Amygdala (tissue), 56 donors: ENCODE results near the gene PRPSAP2.
"Not testable (repeated sequence)": the region's sequence is repeated elsewhere in the genome, so short reads cannot be mapped to it uniquely, and the experiment has no call there.

Experiments
- DNase-seq, 56 donors: peaks; one replicate each; lab custom pipeline; 2025; lab: John Stamatoyannopoulos, UW

PRPSAP2 gene

DNA sequence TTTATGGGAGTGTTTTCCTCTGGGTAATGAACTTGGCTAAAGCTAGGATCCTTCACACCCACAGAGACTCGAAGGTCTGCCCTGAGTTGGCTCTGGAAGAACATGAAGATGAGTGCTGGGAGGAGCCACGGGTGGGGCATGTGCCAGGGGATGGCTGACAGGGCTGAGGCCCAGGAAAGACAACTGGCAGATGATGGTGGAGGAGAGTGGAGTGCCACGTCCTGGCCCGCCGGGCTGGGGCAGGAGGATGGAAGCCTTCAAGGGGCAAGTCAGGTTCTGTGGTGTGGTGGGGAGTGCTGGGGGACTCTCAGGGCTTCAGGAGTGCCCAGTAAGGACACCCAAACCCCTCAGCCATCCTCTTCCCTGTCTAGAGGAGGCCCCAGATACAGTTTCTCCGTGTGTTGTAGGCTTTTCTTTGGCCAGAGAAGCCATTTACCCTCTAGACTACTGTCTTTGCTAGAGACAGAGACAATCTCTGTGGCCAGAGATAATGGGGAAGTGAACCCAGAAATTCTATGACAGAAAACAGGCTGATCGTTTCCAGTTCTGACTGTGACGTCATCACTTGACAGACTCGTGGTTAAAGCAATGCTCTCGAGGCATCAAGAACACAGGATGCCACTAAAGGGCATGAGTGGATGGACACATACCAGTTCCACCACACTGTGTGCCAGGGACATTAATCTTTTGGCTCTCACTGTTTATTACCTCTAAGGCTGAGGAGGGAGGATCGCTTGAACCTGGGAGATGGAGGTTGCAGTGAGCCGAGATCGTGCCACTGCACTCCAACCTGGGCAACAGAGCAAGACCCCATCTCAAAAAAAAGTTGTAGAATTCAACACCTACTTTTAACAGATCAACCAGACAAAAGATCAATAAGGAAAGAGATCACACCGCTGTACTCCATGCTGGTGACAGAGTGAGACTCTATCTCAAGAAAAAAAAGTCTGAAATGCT is 75.4 kb downstream of the PRPSAP2 start:
- DNase-seq: no peak

DNA sequence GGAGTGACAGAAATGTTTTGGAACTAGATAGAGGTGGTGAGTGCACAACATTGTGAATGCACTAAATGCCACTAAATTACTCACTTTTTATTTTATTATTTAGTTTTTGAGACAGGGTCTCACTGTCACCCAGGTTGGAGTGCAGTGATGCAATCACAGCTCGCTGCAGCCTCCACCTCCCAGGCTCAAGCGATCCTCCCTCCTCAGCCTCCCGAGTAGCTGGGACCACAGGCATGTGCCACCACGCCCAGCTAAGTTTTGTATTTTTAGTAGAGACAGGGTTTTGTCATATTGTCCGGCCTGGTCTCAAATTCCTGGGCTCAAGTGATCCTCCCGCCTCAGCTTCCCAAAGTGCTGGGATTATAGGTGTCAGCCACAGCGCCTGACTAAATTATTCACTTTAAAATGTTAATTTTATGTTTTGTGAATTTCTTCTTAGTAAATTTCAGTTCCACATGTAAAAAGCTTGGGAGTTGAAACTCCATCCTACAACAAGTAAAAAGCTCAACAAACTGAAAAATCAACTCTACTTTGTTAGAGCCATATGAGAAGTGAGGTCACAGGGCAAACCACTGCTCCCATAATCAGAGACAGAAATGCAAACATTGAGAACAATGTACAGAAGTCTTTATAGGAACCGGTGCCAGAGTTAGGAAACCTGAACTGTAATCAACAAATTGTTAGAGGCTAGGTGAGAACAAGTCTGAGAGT is 80.2 kb downstream of the PRPSAP2 start:
- DNase-seq: no peak

DNA sequence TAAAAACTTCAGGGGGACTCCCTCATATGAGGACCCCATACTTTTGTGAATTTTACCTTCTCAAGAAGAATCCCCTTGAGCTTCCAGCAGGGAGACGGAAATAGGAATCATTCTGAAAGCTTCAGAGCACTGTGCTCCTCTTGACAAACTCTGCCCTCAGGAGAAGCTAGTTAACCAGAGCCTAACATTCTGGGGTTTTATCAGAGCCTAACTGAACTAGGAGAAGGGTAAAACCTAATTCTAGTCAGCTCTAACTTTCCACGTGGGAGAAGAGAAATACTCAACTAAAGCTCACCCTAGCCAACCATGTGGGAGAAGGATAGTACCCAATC is 80.7 kb downstream of the PRPSAP2 start:
- DNase-seq: no peak

DNA sequence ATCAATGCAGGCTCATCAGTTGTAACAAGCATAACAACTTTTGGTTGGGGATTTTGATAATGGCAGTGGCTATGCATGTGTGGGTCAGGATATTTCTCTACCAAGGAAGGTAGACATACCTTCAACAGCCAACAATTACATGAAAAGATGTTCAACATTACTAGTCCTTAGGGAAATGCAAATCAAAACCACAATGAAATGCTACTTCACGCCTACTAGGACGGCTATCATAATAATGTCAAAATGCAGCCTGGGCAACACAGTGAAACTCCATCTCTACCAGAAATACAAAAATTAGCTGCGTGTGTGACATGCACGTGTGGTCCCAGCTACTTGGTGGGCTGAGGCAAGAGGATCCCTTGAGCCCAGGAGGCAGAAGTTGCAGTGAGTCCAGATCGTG is 86.7 kb downstream of the PRPSAP2 start:
- no peak for DNase-seq

DNA sequence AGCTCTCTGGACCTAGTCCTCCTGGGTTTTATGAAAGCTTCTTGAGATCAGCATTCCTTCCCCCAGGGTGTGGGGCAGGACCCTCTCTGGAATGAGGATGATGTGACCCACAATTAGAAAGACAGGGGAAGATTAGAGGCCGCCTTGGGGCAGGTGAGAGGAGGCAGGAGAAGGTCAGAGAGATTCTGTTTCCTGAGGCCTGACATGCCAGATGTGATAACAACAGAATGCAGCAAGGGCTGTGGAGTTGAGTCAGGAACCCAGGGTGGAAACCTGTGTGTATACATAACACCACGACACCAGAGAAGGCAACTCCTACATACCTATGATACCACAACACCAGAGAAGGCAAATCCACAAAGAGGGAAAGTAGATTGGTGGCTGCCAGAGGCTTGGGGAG is 88.6 kb downstream of the PRPSAP2 start:
- no peak for DNase-seq

DNA sequence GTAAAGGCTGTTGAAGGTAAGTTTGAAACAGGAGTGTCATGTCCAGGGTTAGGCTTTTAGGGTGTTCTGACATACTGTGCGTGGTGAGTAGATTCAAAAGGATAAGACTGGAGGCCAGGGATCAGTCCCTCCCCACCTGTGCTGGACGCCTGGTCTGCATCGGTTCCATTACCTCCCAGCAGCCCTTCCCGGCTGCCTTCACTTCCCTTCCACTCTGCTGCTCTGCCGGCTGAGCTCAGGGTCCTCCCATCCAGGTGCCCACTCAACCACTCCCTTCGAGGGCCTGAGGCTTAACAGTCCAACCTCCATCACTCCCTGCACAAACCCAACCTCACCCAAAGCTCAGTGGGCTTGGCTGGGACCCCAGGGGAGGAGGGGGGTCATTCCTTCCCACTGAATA is 89.9 kb downstream of the PRPSAP2 start:
- no peak for DNase-seq

DNA sequence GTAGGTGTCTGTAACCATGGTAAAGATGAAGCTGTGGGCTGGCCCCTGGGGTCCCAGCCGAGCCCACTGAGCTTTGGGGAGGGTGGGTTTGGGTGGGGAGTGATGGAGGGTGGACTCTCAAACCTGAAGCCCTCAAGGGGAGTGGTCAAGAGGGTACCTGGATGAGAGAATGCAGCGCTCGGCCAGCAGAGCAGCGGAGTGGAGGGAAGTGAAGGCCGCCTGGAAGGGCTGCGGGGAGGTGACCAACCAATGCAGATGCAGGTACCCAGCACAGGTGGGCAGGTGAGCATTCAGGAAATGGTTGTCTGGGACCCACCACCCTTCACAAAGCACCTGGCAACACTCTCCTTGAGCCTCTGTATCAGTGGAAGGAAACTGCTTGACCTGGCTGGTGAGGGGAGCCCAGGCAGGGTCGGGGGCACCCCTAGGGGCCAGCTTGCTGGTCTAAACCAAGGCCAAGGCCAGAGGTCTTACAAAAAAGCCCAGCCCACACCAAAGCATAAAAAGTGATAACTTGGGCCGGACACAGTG is 90.6 kb downstream of the PRPSAP2 start:
- DNase-seq: no peak

DNA sequence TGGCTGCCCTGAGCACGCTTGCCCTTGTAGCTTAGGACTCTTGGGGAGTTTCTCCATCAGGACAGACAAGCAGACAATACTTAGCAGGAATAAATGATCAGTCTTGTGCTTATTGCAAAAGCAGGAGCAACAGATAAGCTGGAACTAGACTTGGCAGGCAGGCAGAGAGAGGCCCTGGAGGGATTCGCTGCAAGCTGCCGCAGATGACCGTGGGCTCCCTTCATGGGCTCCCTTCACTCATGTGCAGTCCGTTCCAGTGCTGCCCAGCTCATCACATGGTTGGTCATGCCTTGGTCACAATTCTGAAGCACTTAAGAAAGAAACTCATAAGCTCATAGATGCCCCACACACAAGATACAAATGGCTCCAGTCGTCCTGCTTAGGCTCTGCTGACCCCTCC is 91.6 kb downstream of the PRPSAP2 start:
- DNase-seq: no peak

DNA sequence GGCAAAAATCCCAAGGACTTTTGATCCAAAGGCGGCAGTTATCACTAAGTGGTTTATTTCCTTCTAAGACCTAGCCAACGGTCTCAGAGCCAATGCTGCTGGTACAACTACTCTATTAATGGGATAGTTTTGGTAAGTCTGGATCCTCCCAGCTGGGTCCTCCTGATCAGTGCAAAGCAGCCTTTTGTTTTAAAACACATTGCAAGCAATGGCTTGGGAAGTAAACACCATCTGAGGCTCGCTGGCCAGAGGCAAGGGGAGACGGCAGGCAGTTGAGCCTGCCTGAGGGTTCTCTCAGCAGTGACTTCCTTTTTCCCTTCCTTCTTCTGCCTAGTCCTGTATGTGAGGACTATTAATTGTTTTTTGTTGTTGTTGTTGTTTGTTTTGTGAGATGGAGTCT is 92.4 kb downstream of the PRPSAP2 start:
- DNase-seq: no peak

DNA sequence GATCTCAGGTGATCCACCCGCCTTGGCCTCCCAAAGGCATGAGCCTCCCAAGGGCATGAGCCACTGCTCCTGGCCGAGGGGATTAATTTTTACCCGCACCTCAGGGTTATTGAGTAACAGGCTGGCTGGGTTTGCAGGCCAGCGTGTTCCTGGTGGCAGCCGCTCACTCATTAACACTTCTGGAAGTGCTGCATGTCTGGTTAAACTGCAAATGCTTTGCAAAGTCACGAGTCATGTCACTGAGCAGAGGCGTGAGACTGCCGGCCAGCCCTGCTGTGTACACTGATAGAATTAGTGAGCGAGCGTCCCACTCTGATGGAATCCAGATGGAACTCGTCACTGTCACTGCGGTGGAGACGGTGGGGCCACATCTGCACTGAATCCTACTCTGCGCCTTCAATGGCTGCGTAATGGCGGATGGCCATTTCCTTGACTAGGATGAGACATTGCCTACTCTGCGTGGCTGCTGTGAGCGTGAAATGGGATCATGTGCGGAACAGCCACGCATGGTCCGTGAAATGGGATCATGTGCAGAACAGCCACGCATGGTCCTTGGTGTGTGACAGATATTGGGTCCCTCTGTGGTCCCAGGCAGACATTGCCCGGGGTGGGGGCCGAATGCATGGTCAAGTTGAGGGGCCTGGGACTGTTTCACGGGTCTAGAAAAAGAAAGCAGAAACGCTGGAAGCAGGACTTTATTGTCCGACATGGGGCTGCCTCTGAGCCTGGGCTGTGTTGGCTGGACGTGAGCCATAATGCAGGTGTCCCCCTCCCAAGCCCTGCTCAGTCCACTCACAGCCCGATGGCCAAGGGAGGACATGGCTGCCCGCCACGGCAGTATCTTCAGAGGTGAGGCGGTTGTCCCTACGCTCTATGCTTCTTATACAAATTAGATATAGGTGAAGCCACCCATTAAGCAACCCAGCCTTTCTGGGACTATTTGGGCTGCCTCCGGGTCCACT is 93.3 kb downstream of the PRPSAP2 start:
- no peak for DNase-seq

DNA sequence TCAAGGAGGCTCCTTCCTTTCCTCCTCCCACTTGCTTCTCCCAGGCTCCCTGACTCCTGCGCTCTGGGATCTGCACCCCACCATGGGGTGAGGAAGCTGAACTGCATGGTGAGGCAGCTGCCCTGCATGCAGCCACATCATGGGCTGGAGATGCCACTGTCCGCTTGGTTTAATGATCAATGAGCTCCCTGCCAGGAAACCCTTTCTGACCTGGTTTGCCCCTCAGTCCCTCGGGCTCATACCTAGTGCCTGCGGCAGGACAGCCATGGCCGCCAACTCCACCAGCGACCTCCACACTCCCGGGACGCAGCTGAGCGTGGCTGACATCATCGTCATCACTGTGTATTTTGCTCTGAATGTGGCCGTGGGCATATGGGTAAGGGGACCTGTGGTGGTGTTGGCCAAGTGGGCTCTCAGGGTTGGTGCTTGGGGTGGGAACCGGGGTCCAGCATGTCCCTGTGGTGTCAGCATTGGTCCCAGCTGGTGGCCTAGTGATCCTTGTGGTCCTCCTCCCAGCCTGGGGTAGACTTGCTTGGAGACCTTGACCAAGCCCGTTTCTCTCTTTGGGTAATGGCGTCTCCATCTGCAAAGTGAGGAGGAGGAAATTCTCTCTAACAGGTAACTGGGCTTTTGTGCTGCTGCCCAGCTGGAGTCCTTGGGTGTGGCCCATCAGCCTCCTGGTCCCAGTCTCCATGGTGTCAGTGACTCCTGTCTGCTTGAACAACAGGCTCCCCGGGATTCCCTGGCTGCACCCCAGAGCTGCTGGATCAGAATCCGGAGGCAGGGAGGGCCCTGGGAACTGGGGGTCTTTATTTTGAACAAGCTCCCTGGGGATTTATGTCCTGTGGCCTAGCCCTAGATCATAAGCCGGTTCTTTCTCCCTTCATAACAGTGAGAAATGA is 94.3 kb downstream of the PRPSAP2 start, which contains the start of gene SLC5A10:
Gene SLC5A10 (plus strand): TSS at position 225 of the 902 bp plus-strand sequence. CDS start 41 bp downstream, at position 266.
- DNase-seq: no peak

DNA sequence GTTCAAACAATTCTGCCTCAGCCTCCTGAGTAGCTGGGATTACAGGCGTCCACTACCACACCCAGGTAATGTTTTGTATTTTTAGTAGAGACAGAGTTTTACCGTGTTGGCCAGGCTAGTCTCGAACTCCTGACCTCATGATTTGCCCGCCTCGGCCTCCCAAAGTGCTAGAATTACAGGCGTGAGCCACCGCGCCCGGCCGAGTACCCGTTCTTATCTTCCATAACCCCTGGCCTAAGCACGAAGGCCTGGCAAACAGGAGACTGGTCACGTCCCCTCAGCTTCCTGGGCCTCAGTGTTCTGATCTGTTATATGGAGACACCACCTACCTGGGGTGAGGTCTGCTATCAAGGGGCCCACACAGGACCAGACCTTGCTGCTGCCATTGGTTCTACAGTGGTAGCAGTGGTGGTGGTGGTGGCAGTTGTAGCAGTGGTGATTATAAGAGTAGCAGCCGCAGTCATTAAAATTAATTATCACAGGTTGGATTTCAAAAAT is 95.3 kb downstream of the PRPSAP2 start:
- DNase-seq: no peak

DNA sequence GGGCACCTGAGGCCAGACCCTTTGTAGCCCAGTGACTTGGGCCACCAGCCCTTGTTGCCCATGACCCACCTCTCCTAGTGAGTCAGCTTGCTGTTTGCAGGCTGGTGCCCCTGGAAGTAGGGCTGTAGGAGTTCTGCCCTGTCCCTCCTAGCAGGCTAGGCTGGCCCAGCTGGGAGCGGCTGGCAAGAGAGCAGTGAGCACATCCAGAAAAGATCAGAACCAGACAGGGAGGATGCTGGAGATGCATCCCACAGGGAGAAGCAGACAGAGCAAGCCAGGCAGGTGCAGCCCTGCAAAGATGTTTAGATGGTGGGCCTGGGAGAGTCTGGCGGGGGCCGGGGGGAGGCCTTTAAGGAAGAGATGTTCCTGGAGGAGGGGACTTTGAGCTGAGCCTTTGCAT is 96.4 kb downstream of the PRPSAP2 start:
- DNase-seq: no peak

DNA sequence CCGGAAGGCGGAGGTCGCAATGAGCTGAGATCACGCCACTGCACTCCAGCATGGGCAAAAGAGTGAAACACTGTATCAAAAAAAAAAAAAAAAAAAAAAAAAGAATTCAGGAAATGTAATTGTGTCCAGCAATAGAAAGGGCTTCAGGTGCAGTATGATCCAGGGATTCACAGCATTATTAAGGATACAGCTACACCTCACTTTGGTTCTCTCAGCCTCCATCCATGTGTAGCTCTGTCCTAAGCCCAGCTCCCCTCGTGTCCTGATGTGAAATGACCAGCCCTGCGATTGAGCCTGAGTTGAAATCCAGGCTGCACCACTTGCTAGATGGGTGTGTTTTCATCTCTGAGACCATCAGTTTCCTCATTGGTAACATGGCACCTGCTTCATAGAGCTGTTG is 97.1 kb downstream of the PRPSAP2 start:
- DNase-seq: no peak

DNA sequence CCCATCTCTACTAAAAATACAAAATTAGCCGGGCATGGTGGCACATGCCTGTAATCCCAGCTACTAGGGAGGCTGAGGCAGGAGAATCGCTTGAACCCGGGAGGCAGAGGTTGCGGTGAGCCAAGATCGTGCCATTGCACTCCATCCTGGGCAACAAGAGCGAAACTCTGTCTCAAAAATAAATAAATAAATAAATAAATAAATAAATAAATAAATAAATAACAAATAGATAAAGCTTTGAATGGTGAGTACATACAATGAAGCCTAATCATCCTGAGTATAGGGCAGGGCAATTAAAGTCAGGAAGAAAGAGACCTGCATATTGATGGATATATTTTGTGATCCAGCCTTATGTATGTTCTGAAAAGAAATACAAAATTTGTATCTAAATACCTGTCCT is 98.1 kb downstream of the PRPSAP2 start:
- DNase-seq: not testable (repeated sequence)

DNA sequence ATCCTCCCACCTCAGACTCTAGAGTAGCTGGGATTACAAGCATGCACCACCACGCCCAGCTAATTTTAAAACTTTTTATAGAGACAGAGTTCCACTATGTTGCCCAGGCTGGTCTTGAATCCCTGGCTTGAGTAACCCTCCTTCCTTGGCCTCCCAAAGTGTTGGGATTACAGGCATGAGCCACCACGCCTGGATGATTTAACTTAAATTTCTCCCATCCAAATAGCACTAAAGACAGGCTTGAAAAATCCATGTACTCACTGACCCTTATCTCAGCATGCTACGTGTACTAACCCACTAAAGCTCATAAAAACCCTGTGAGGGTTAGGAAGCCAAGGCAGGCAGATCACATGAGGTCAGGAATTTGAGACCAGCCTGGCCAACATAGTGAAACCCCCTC is 98.7 kb downstream of the PRPSAP2 start:
- no peak for DNase-seq

DNA sequence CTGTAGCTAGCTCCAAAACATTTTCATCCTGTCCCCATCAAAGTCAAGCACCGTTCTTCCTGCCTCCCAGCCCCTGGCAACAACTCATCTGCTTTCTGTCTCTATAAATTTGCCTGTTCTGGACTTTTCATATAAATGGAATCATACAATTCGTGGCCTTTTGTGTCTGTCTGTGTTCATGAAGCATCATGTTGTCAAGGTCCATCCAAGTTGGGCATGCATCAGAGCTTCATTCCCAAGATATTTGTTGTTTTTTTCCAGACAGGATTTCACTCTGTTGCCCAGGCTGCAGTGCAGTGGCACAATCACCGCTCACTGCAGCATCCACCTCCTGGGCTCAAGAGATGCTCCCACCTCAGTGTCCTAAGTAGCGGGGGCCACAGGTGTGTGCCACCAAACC is 99.9 kb downstream of the PRPSAP2 start:
- no peak for DNase-seq

DNA sequence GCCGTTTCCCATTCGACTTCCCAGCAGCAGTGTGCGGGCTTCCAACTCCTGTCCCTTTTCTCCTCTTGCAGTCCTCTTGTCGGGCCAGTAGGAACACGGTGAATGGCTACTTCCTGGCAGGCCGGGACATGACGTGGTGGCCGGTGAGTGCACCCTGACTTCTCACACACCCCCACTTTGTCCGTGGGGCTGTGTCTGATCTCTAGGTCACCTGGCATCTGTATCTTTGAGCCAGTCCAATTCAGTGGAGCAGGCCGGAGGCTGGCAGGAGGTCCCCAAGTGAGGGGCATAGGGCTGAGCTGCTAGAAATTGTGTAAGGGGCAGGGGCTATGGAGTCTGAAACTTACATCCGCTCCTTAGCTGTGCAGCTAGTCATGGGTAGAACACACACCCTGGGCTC is 100.7 kb downstream of the PRPSAP2 start:
- no peak for DNase-seq
